GM12892 (cell line): ENCODE data around the gene WDR59.

Experiments used
- DNase-seq: peaks from one replicate; pipeline ENCODE4 v3.0.0; 2011; ENCODE audit not compliant: insufficient read length
- FAIRE-seq: peaks from 2 replicates; lab custom pipeline; 2011; peaks lifted over from hg19 to GRCh38; lab: Jason Lieb, UNC
- POLR2A ChIP-seq: IDR thresholded peaks from 2 replicates; pipeline ENCODE4 v1.6.1; 2011; ENCODE audit warnings: low read depth, low read length, control low read depth
- POLR2AphosphoS5 ChIP-seq: IDR thresholded peaks from 2 replicates; pipeline ENCODE4 v1.6.1; 2011; ENCODE audit warnings: low read depth, low read length, control low read depth
- TAF1 ChIP-seq: IDR thresholded peaks from 2 replicates; pipeline ENCODE4 v1.6.1; 2011; ENCODE audit warnings: low read depth, mild to moderate bottlenecking, control low read depth, low read length, borderline replicate concordance

The WDR59 gene

DNA sequence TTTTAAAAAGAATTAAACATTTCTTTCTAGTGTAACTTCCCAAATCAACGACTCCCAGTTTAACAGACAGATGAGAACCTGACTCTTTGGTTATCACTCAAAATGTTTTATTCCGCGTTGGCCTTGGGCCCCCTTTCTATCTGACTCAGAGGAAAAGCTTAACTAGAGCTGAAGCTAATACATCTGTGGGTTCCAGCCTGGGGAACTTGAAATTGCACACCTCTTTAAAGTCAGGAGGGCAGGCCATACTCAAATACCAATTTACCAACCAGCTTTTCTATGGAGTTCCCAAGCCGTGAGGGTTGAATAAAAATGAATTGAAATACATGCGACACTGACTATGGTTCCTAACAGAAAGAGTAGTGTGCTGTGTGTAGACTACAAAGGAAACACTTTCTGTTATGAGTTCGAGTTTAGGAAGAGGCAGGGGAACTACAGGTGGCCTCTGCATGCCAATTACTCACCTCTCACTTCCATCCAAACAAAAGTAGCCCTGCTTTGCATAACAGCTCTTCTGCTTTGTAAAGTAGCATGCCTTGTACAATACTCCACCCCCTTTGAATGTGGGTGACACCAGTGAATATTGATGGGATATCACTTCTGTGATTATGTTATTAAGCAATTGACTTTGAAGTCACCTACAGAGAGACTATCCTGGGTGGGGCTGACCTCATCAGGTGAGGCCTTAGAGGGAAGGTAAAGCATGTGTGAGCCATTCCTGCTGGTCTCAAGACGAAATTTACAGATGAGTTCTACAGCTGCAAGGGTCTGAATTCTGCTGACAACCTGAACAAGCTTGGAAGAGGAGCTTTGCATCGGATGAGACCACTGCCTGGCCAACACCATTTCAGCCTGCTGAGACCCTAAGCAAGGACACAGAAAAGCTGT, 92.1 kb downstream of the WDR59 start:
- FAIRE-seq (no peak), DNase-seq (no peak)
- no peak for TF ChIP-seq TAF1
- TF ChIP-seq POLR2AphosphoS5 = no peak
- no peak for TF ChIP-seq POLR2A

DNA sequence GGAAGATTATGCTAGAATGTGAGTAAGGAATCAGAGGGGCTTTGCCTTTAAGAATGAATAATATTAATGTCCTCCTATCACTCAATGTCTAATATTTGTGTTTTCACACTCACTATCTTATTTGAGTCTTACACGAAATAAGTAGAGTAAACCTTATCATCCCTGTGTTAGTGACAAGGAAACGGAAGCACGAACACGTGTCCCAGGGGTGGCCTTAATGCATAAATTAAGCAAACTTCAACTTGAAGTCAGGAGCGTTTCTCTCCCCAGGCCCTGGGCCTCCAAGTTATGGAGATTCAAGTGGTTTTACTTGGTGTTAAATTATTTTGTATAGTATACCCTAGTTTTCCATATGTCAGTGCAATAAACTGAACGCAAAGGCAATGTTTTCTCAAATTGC, 96.0 kb downstream of the WDR59 start:
- DNase-seq (no peak), FAIRE-seq (no peak)
- no peak for TF ChIP-seq TAF1
- no peak for TF ChIP-seq POLR2AphosphoS5
- no peak for TF ChIP-seq POLR2A

DNA sequence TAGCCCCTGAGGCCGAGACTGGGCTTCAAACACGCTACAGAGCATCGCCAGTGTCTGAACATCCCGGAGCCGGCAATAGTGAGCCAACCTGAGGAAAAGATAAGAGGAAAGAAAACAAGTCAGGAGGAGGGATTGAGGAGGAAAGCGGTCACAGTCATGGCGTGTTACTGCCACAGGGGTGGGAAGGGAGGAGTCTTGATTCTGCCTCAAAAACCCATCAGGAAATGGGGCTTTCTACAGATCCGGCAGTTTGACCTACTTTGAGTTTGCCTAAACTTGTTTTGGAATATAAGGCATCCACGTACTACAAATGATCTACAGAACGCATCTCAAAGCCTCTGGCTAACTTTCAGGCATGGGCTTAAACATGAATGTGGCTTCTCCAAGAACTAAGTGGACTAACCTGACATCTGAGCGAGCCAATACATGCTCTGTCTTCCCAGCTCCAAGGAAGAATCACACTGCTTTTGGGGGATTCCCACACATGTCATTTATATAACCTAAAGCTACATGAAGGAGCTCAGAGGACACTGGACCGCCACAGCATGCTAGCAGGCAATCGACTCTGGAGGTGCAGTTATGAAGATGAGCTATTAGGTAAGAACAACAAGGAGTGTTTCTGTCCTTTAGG, 96.6 kb downstream of the WDR59 start:
- TF ChIP-seq POLR2A = no peak
- TF ChIP-seq POLR2AphosphoS5 = no peak
- no peak for FAIRE-seq
- no peak for DNase-seq

DNA sequence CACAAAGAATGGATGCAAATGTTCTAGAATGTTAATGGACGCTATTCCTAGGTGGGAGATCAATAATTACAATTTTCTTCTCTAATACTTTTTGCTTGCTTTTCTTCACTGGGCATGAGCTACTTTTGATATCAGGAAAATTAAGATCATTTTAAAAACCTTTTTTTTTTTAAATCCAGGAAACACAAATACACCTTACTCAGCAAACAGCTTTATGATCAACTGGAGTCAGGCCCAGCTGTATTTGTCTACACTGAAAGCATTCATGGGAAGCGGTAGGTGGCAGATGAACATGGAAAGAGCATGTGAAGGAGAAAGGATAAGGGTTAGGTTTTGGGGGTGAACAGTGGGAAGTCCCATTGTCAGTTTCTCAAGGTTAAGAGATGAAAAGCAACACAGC, 97.8 kb downstream of the WDR59 start:
- FAIRE-seq = no peak
- no peak for DNase-seq
- TF ChIP-seq POLR2A = no peak
- TF ChIP-seq TAF1 = no peak
- TF ChIP-seq POLR2AphosphoS5 = no peak

DNA sequence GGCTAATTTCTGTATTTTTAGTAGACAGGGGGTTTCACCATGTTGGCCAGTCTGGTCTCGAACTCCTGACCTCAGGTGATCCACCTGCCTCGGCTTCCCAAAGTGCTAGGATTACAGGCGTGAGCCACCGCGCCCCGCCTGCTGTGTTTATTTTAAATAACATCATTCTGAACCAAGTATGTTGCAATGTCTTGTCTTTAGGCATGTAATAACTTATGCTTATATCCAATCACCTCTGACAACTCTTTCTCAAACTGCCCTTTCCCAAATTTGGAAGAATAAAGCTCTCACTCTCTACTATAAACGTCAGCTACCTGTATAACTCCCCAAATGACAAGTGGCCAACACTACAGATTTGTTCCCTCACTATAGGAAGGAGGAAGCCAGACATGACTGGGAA, 107.2 kb downstream of the WDR59 start:
- TF ChIP-seq TAF1 = no peak
- no peak for TF ChIP-seq POLR2AphosphoS5
- no peak for TF ChIP-seq POLR2A
- DNase-seq = no peak
- no peak for FAIRE-seq

DNA sequence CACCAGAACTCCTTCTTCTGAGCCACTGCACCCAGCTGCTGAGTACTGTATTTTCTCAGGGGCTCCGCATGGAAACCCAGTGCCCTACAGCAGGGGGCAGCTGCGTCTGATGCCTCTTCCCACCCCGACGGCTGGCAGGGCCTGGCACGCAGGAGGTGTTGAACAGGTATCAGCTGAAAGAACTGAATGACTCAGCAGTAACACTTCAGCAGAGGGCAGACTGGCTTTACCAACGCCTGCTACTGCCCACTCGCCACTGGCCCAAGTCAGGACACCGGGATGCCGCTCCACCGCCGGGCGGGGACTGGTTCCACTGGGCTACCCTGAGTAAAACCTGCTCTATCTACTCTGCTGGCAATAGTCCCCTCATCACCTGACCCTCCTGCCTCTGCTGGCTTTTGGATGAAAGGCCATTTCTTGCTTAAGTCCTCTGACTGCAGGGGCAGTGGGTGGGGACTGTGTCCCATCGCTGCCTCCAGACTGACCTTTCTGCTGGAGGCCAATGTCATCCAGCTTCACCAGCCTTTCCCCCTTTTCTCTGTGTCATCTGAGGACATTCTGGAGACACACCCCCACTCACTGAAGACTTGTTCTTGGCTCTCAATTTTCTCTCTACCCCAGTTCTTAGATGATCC, 109.9 kb downstream of the WDR59 start:
- TF ChIP-seq POLR2A = no peak
- DNase-seq (no peak), FAIRE-seq (no peak)

DNA sequence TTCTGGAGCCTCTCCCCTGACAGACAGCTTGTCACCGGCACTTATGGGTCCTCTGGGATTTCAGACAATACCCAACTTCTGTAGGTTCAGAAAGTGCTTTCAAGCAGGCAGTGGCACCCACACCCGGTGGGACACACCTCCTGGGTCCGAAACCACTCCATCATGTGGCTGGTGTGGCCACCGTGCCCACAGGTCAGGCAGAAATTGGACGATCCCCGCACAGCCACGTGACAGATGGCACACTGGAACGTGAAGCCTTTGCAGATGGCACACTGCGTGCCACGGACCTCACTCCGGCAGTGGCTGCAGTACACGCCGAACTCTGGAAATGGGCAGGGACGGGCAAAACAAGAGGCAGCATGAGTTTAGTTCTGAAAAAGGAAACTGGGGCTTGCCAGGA, 110.8 kb downstream of the WDR59 start:
- FAIRE-seq (no peak), DNase-seq (no peak)
- TF ChIP-seq TAF1 (no peak), POLR2AphosphoS5 (no peak), POLR2A (no peak)

DNA sequence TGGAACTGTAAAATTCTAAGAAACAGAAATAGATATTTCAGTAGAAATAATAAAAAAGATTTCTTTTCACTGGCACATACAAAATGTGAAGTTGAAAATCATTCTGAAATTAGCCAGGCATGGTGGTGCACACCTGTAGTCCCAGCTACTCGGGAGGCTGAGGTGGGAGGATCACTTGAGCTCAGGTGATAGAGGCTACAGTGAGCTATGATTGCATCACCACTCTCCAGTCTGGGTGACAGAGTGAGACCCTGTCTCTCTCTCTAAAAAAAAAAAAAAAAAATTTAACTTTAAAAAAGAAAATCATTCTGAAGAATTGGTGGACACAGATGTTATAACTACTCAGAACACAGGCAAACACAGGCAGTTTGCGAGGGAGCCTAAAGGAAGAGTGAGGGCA, 112.6 kb downstream of the WDR59 start:
- FAIRE-seq (no peak), DNase-seq (no peak)
- TF ChIP-seq TAF1 (no peak), POLR2AphosphoS5 (no peak), POLR2A (no peak)

DNA sequence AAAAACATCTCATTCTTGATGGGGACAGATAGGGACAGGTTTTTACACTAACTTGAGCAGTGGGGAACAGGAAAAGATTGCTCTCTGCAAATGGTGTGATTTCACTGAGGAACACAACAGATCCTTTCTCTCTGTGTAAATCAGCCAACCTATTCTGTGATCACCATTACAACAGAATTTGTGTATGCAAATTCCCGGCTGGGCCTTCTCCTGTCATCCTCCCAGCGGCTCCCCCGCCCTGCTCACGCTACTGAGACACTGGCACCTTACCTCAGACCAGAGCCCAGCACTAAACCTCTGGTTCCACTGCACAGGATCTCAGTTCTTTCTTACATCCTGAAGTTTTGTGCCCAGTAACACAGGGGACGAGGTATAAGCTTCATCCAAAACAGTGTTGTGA, 113.3 kb downstream of the WDR59 start:
- FAIRE-seq (no peak), DNase-seq (no peak)
- TF ChIP-seq TAF1 = no peak

DNA sequence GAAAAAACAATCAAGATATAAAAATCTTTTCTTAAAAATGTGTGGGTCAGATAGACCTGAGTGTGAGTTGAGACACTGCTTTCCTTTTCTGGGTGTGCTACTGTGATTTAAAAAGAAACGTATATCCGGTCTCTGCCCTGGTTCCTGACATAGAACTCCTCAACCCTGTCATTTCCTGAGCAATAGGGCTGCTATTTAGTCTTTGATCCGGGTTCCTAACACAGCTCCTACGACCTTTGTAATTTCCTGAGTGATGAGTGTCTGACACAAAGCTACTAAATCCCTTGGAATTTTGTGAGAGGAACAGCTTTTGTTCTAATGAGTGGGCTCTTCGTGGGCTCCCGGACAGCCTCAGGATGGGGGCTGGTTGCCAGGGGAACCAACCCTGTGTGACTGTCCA, 116.4 kb downstream of the WDR59 start:
- TF ChIP-seq TAF1 (no peak), POLR2AphosphoS5 (no peak), POLR2A (no peak)
- FAIRE-seq (no peak), DNase-seq (no peak)

DNA sequence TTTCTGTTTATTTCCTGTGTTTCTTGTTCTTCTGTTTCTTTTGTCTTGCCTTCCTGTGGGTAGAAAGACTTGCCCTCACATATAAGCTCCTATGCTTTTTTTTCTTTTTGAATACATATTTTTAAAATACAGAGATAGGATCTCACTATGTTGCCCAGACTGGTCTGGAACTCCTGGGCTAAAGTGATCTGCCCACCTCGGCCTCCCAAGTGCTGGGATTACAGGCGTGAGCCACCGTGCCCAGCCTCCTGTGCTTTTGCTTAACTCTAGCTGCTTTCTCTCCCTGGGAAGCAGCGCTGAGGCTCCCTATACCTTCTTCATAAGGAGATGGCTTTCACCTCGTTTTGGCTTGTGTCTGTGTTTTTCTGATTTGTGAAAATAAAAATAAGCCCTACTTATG, 116.9 kb downstream of the WDR59 start:
- no peak for FAIRE-seq
- no peak for DNase-seq
- TF ChIP-seq TAF1 = no peak
- no peak for TF ChIP-seq POLR2AphosphoS5
- no peak for TF ChIP-seq POLR2A

DNA sequence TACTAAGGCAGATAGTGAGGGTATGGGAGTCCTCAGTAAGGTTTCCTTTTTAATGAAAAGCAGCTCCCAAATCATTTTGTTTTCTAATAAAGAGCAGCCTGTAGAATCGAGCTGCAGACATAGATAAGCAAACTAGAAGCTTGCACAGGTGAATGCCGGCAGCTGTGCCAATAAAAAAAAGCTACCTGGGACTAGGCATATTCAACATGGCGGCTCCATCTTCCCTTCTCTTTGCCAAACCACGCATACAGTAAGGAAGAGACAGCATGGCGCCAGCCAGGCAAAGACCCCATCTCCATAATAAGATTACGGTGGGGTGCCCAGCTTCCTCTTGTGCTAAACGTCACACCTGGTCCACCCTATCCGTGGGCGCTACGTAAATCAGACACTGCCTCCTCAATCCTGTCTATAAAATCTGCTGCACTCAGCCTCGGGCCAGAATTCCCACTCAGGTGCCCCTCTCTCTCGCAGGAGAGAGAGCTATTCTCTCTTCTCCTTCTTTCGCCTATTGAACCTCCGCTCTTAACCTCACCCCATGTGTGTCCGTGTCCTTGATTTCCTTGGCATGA, 117.6 kb downstream of the WDR59 start:
- TF ChIP-seq POLR2A (no peak), POLR2AphosphoS5 (no peak), TAF1 (no peak)
- FAIRE-seq = no peak
- DNase-seq = no peak

DNA sequence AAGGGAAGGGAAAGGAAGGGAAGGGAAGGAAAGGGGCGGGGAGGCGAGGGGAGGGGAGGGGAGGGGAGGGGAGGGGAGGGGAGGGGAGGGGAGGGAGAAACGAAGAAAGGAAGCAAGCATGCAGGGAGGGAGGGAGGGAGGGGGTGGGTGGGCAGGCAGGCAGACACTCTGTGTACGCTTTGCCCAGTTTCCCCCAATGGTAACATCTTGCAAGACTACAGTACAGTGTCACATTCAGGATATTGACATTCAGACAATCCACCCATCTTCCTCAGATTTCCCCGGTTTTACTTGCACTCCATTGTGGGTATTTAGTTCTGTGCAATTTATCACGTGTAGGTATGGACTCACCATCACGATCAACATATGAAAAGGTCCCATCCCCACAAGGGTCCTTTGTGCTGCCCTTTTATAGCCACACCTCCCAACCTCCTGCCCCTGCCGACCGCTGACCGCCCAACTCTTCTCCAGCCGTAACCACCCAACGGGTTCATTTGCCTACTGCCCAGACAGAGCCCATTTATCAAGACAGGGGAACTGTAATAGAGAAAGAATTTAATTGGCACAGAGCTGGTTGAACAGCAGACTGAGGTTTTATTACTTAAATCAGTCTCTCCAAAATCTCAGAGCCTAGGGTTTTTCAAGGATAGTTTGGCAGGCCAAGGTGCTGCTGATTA, 118.9 kb downstream of the WDR59 start:
- FAIRE-seq (no peak), DNase-seq (no peak)
- TF ChIP-seq POLR2A (no peak), TAF1 (no peak)
